K562 (cell line): ENCODE measurements around the gene PDE11A. TPM values are rescaled to one million over a fixed set of nuclear protein-coding genes. Genes with fewer than 3 reads are reported as not detected.

Experiments used
- ATAC-seq: fragments of 200-7000 bp; cut with Tn5 transposase; 3 replicates; pipeline ENCODE4 v1.9.1; 2020; ENCODE audit warnings: moderate library complexity
- BruUV-seq: library from RNA; stranded (reverse); fragments of 400-500 nt; replicated peaks from 2 replicates; lab custom pipeline; 2021; lab: Mats Ljungman, UMichigan
- CTCF ChIA-PET: fragments of 300-600 bp; formaldehyde crosslinking; extraction: SDS; loops from one replicate; lab custom pipeline; 2021; ENCODE audit warnings: low intra/inter-chr PET ratio; lab: Yijun Ruan, JAX
- POLR2A ChIA-PET: fragments of 300-600, 350-650 bp; sonication (Branson Sonifier 250); formaldehyde crosslinking; extraction: SDS; loops from one replicate; lab custom pipeline; 2021; ENCODE audit warnings: antibody characterized with exemption, inconsistent platforms; lab: Yijun Ruan, JAX
- DNase-seq, 4 experiments: peaks; one replicate each; pipeline versions ENCODE4 v3.0.0 to v3.0.0-alpha.2; 2011 to 2018; ENCODE audit warnings: low spot score in 3 of 4, mixed read lengths in 3 of 4; ENCODE audit errors: extremely low read depth in 1 of 4
- FAIRE-seq: peaks from 2 replicates; lab custom pipeline; 2011; peaks lifted over from hg19 to GRCh38; lab: Jason Lieb, UNC
- H2AFZ ChIP-seq: 2 replicates; pipeline ENCODE4 v1.6.0; 2011; ENCODE audit warnings: low read depth, low read length, control low read depth, inconsistent platforms
- H3K27ac ChIP-seq: fragments of 200-600 bp; 3 replicates; pipeline ENCODE4 v1.8.0; 2011; ENCODE audit warnings: low read depth, mild to moderate bottlenecking, control low read depth, inconsistent platforms, low read length, moderate library complexity, mixed read lengths; ENCODE audit errors: extremely low read depth
- H3K27me3 ChIP-seq, 2 experiments: fragments of 300-600 bp in 1 of 2; 2 replicates in 1 of 2; 3 replicates in 1 of 2; pipeline versions ENCODE4 v1.6.0 to v1.8.0; 2011; ENCODE audit warnings: inconsistent platforms in 2 of 2, low read length in 2 of 2, mild to moderate bottlenecking in 1 of 2, mixed read lengths in 1 of 2, moderate library complexity in 1 of 2; ENCODE audit not compliant: control insufficient read depth in 2 of 2, insufficient read depth in 2 of 2
- H3K36me3 ChIP-seq: fragments of 300-600 bp; 3 replicates; pipeline ENCODE4 v1.8.0; 2011; ENCODE audit warnings: mild to moderate bottlenecking, low read length, inconsistent platforms; ENCODE audit not compliant: control insufficient read depth, insufficient read depth
- H3K4me1 ChIP-seq, 2 experiments: fragments of 200-600 bp in 1 of 2; replicated peaks in 1 of 2; 2 replicates in 1 of 2; 3 replicates in 1 of 2; pipeline versions ENCODE4 v1.5.1 to v1.8.0; 2011; ENCODE audit warnings: inconsistent platforms in 2 of 2, low read length in 2 of 2, mild to moderate bottlenecking in 1 of 2, mixed read lengths in 1 of 2, moderate library complexity in 1 of 2; ENCODE audit not compliant: control insufficient read depth in 2 of 2, insufficient read depth in 2 of 2
- H3K4me2 ChIP-seq: 2 replicates; pipeline ENCODE4 v1.6.1; 2011; ENCODE audit warnings: low read length, control low read depth, inconsistent platforms, mixed read lengths; ENCODE audit not compliant: insufficient read depth
- H3K4me3 ChIP-seq: fragments of 200-600 bp; sonication (generic), shearing (Covaris generic); 2 replicates; pipeline ENCODE4 v1.5.1; 2016; ENCODE audit warnings: control low read depth, inconsistent platforms
- H3K79me2 ChIP-seq: fragments of 200-600 bp; 3 replicates; pipeline ENCODE4 v1.8.0; 2011; ENCODE audit warnings: low read length, inconsistent platforms; ENCODE audit not compliant: control insufficient read depth, insufficient read depth
- H3K9ac ChIP-seq, 2 experiments: 2 replicates each; pipeline versions ENCODE4 v1.6.0 to v1.6.1; 2011; ENCODE audit warnings: low read depth in 2 of 2, low read length in 2 of 2, control low read depth in 1 of 2, inconsistent platforms in 1 of 2, mild to moderate bottlenecking in 1 of 2, mixed read lengths in 1 of 2; ENCODE audit not compliant: insufficient read depth in 1 of 2
- H3K9me1 ChIP-seq: one replicate; pipeline ENCODE4 v1.6.0; 2011; ENCODE audit warnings: inconsistent platforms, mild to moderate bottlenecking, low read length, moderate library complexity; ENCODE audit not compliant: control insufficient read depth, insufficient read depth
- H3K9me3 ChIP-seq: replicated peaks from 2 replicates; pipeline ENCODE4 v1.5.1; 2011; ENCODE audit warnings: low read depth, low read length, inconsistent platforms; ENCODE audit not compliant: control insufficient read depth, insufficient read depth
- H4K20me1 ChIP-seq: replicated peaks from 2 replicates; pipeline ENCODE4 v1.6.1; 2011; ENCODE audit warnings: low read length, inconsistent platforms, mixed read lengths; ENCODE audit not compliant: control insufficient read depth, insufficient read depth
- E2F1 ChIP-seq: sonication (generic); formaldehyde crosslinking; IDR thresholded peaks from 2 replicates; pipeline ENCODE4 v1.8.1; 2023; ENCODE audit warnings: mild to moderate bottlenecking, missing genetic modification reagents, moderate library complexity
- FOSL1 ChIP-seq: fragments of 200-800 bp; sonication (Bioruptor generic); conservative IDR thresholded peaks from 2 replicates; pipeline ENCODE4 v1.6.1; 2016; ENCODE audit warnings: missing genetic modification characterization, missing compliant biosample characterization
- KDM2B ChIP-seq: fragments of 250-450 bp; sonication (Bioruptor Pico); IDR thresholded peaks from 2 replicates; pipeline ENCODE4 v1.8.0; 2021; ENCODE audit warnings: mild to moderate bottlenecking, moderate library complexity
- SETDB1 ChIP-seq: IDR thresholded peaks from one replicate; pipeline ENCODE4 v1.6.1; 2012; ENCODE audit warnings: low read length, control low read depth, inconsistent platforms
- WGBS: fragments of 100-300 bp; shearing (Covaris generic); methylation state at CpG from one replicate; pipeline ENCODE4 v1.1.6; 2016; ENCODE audit warnings: low coverage, mixed read lengths; ENCODE audit not compliant: insufficient coverage; ENCODE audit errors: missing lambda C conversion rate; 5-methylcytosine and 5-hydroxymethylcytosine counted together
- in situ Hi-C: fragments of 300-500 bp; cut with MboI; formaldehyde crosslinking; loops from 4 replicates; pipeline ENCODE4 v1.15.0; 2018; ENCODE audit warnings: inconsistent platforms, mixed read lengths
- intact Hi-C: fragments of 100-400 bp; cut with micrococcal nuclease; formaldehyde crosslinking; loops from 2 replicates; pipeline ENCODE4 v1.14.2; 2022
- polyA plus RNA-seq, 8 experiments: library from polyadenylated mRNA; depleted of rRNA in 4 of 8; stranded (reverse) in 5 of 8; unstranded in 3 of 8; fragments of >200 nt; fragmentation: Nextera tagmentation in 2 of 8; fragmentation: Illumina TruSeq in 1 of 8; extraction: Ambion mirVana in 2 of 8; extraction: Trizol in 1 of 8; gene quantifications; 2 replicates each; pipeline versions ENCODE4 v1.2.1 to v1.2.3, GENCODE V29; 2011 to 2014; ENCODE audit warnings: inconsistent platforms in 1 of 8, missing spikeins in 1 of 8
- total RNA-seq, 7 experiments: library from RNA; depleted of rRNA in 6 of 7; stranded (reverse); fragments of >200 nt in 6 of 7; fragmentation: Illumina TruSeq in 2 of 7; extraction: Trizol in 2 of 7; gene quantifications; 2 replicates each; pipeline versions ENCODE4 v1.2.1 to v1.2.3, GENCODE V29; 2011 to 2021; ENCODE audit warnings: low replicate concordance in 1 of 7

Gene PDE11A
- total and polyA plus RNA-seq, 9 of the 15 experiments (the other 6 are each of a cell fraction or from before 2014, with no cell fraction given): 3.2 to 22.1 (median 5.7) TPM

GRCh38 chr2:177612659-177613058 is 459.9 kb downstream of the PDE11A start:
- BruUV-seq: no TSS peak
- H3K4me1 ChIP-seq: peaks cover 0 to 9% of the 10 kb centered on the region in 2 experiments; a peak in 2 of 5 replicates

More at GRCh38 chr2:177612659-177613058, 459.9 kb downstream of the PDE11A start:
- Histone ChIP-seq H3K4me2 (no peak overlapping the region), H4K20me1 (no peaks in the 10 kb centered on the region), H3K27me3 (no peaks in the 10 kb centered on the region; a peak in 1 of 5 replicates), H2AFZ (no peak overlapping the region), H3K36me3 (no peaks in the 10 kb centered on the region), H3K9ac (no peak overlapping the region)
- no peak for ATAC-seq
- in situ Hi-C loops: no loop called here
- CTCF ChIA-PET: no interaction called here
- WGBS: 23% methylated on average over 4 of the region's 4 CpGs
- TF ChIP-seq E2F1 (CRISPR knock-in tag) (no peak), SETDB1 (no peak), KDM2B (no peak), FOSL1 (no peak)
- TF ChIP-seq, all 486 proteins: peak for 0
- no peak overlapping the region for H3K4me3 ChIP-seq
- POLR2A ChIA-PET: interaction anchor here (1.4 kb wide), 1 partner anchor 8 kb away, joined by 3 read pairs; no protein-coding TSS in a partner anchor
- no peaks in the 10 kb centered on the region for H3K9me3 ChIP-seq
- no peaks in the 10 kb centered on the region for H3K79me2 ChIP-seq
- FAIRE-seq: no peak
- intact Hi-C loops: loop anchor here (10.0 kb wide), 1 partner anchor 348 kb away; the partner anchor contains the start of gene NFE2L2
- no peak for DNase-seq
- H3K9me1 ChIP-seq: no peaks in the 10 kb centered on the region
- no peak overlapping the region for H3K27ac ChIP-seq
